Measurements from ENCODE around the gene CAB39L. TPM values are rescaled to one million over a fixed set of nuclear protein-coding genes. Genes with fewer than 3 reads are reported as not detected.

CAB39L gene
- total and polyA plus RNA-seq, 2 experiments from 2014 or later: 3.3 to 4.4 TPM

DNA sequence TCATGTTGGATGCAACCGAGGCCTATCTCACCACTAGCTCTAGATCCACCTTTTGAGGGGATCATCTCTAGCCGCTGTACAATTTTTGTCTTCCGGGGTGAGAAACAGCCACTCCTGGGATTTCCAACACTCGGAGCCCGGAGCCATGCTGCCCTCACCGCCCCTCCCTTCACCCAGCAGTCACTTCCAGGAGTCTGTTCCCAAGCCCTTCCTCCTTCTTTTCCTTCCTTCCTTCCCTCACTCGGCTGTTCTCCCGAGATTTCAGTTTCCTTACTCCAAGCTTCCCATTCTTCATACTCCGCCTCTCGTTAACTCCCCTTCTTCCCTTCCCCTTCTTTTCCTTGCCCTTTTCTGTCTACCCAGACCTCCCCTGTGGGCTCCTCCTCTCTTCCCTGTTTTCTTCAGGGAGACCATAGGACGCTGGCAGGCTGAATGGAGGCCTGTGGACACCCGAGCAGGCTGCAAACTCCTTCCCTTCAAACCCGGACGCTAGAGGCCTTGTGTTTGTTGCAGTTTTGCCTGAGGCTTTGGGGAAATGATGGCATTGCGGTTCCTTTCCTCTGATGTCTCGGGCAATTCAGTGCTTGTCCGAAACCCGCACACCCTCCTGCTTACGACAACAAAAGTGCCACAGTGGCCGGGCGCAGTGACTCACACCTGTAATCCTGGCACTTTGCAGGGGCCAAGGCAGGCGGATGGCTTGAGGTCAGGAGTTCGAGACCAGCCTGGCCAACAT, 96.0 kb downstream of the CAB39L start (continued):
- TF ChIP-seq ZNF462 (CRISPR knock-in tag; IDR thresholded peaks at IDR 0.05): no peak
- no peak for TF ChIP-seq ZNF114 (CRISPR knock-in tag; IDR thresholded peaks at IDR 0.05)
- no peak for TF ChIP-seq POLR2AphosphoS5 (IDR thresholded peaks at IDR 0.05; ENCODE audit: low read depth)
- TF ChIP-seq, protein P1, sequence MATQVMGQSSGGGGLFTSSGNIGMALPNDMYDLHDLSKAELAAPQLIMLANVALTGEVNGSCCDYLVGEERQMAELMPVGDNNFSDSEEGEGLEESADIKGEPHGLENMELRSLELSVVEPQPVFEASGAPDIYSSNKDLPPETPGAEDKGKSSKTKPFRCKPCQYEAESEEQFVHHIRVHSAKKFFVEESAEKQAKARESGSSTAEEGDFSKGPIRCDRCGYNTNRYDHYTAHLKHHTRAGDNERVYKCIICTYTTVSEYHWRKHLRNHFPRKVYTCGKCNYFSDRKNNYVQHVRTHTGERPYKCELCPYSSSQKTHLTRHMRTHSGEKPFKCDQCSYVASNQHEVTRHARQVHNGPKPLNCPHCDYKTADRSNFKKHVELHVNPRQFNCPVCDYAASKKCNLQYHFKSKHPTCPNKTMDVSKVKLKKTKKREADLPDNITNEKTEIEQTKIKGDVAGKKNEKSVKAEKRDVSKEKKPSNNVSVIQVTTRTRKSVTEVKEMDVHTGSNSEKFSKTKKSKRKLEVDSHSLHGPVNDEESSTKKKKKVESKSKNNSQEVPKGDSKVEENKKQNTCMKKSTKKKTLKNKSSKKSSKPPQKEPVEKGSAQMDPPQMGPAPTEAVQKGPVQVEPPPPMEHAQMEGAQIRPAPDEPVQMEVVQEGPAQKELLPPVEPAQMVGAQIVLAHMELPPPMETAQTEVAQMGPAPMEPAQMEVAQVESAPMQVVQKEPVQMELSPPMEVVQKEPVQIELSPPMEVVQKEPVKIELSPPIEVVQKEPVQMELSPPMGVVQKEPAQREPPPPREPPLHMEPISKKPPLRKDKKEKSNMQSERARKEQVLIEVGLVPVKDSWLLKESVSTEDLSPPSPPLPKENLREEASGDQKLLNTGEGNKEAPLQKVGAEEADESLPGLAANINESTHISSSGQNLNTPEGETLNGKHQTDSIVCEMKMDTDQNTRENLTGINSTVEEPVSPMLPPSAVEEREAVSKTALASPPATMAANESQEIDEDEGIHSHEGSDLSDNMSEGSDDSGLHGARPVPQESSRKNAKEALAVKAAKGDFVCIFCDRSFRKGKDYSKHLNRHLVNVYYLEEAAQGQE (IDR thresholded peaks at IDR 0.05; ENCODE audit: unreplicated experiment): no peak
- TF ChIP-seq EZH2phosphoT487 (IDR thresholded peaks at IDR 0.05; ENCODE audit: unreplicated experiment): no peak

Measured in GM23338 (cell line).